ENCODE data around the gene PIGM. TPM values are rescaled to one million over a fixed set of nuclear protein-coding genes. Genes with fewer than 3 reads are reported as not detected.

Gene PIGM
- total and polyA plus RNA-seq, 8 donors = 7.0 to 13.2 (median 12.0) TPM

GRCh38 chr1:160030657-160031364 lies 979 bp downstream of the PIGM start:
- Histone ChIP-seq H3K27me3 (no peaks in the 10 kb centered on the region), H3K4me3 (peak overlapping the region; percentile 62 to 84), H3K4me1 (peaks cover 6 to 31% of the 10 kb centered on the region in 2 donors), H3K9me3 (no peaks in the 10 kb centered on the region), H3K27ac (peak overlapping the region in 1 of 2 donors; percentile 72), H3K36me3 (no peaks in the 10 kb centered on the region)
- intact Hi-C loops (cut with DNase I) = no loop called here
- DNase-seq (peak in 2 of 4 donors; percentile 36 to 64), ATAC-seq (peak; percentile 20)
- no peak for TF ChIP-seq CTCF (IDR thresholded peaks at IDR 0.05)

- TF ChIP-seq CTCF (IDR thresholded peaks at IDR 0.05) = no peak
- ATAC-seq = no peak
- Histone ChIP-seq H3K4me1 (peaks cover 6 to 31% of the 10 kb centered on the region in 2 donors), H3K9me3 (no peaks in the 10 kb centered on the region), H3K27ac (no peak overlapping the region), H3K4me3 (no peak overlapping the region), H3K27me3 (no peaks in the 10 kb centered on the region), H3K36me3 (no peaks in the 10 kb centered on the region)
- intact Hi-C loops (cut with DNase I) = no loop called here
- no peak for DNase-seq
These were observed 3.4 kb downstream of the PIGM start for GRCh38 chr1:160028426-160028825.

- ATAC-seq (no peak), DNase-seq (no peak)
- peaks cover 0 to 12% of the 10 kb centered on the region in 2 donors for H3K4me1 ChIP-seq
- no peak overlapping the region for H3K27ac ChIP-seq
- intact Hi-C loops (cut with DNase I) = no loop called here
- H3K27me3 ChIP-seq = no peaks in the 10 kb centered on the region
- TF ChIP-seq CTCF (IDR thresholded peaks at IDR 0.05) = no peak
- H3K36me3 ChIP-seq = no peaks in the 10 kb centered on the region
- no peak overlapping the region for H3K4me3 ChIP-seq
- H3K9me3 ChIP-seq = no peaks in the 10 kb centered on the region
These were observed 6.5 kb downstream of the PIGM start for GRCh38 chr1:160025314-160025713.

- H3K27ac ChIP-seq = no peak overlapping the region
- H3K4me1 ChIP-seq = peaks cover 0 to 2% of the 10 kb centered on the region in 2 donors
- peak in 1 of 4 donors; percentile 28 for DNase-seq
- intact Hi-C loops (cut with DNase I) = no loop called here
- H3K4me3 ChIP-seq = no peak overlapping the region
- no peak for TF ChIP-seq CTCF (IDR thresholded peaks at IDR 0.05)
- no peak for ATAC-seq
- H3K27me3 ChIP-seq = no peaks in the 10 kb centered on the region
- no peaks in the 10 kb centered on the region for H3K9me3 ChIP-seq
- H3K36me3 ChIP-seq = no peaks in the 10 kb centered on the region
These were observed 7.4 kb downstream of the PIGM start for GRCh38 chr1:160024195-160024905.

Data from left lung (tissue), 10 donors.